Fibroblast of skin of scalp (primary cell): ENCODE data around the gene SAMD4B.
"Not testable (repeated sequence)": the region's sequence is repeated elsewhere in the genome, so short reads cannot be mapped to it uniquely, and the experiment has no call there.

Experiments
- DNase-seq: peaks from one replicate; pipeline ENCODE4 v3.0.0-alpha.2; 2013

SAMD4B gene

GRCh38 chr19:39334444-39334976 lies 7.7 kb upstream of the SAMD4B start:
- DNase-seq, result no peak

DNA sequence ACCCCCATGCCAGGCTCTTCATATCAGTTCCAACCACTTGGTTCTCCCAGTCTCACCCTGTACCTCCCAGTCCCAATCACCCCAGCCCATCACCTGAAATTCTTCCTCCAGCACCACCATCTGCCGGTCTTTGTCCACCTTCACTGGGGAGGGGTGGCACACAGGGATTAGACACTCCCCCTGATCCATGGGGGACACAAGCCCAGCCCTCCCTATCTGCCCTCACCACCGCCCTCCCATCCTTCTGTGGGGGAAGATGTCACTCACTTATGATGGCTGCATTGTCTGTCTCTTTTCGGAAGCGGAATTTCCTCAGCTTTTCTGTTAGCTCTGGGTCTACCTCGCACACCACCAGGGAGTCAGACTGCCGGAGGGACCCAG lies 7.1 kb upstream of the SAMD4B start:
- DNase-seq, result no peak

GRCh38 chr19:39336483-39336882 lies 5.7 kb upstream of the SAMD4B start:
- DNase-seq, result no peak

DNA sequence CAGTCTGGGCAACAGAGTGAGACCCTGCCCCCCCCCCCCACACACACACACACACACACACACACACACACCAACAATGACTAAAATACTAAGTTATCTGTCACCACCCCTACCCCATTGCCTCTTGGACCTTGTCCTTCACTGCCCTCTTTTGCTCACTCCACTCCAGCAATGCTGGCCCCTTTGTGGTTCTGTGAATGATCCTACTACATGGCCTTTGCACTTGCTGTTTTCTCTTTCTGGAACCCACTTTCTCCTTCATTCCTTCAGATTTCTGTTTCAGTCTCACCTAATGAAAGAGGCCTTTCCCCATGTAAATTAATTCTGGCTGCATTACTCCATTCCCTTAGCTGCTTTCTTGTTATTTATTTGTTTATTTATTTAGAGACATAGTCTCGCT lies 2.5 kb upstream of the SAMD4B start:
- no peak for DNase-seq

GRCh38 chr19:39340156-39340555 lies 2.1 kb upstream of the SAMD4B start:
- DNase-seq, result not testable (repeated sequence)

GRCh38 chr19:39341129-39341718 lies 997 bp upstream of the SAMD4B start:
- no peak for DNase-seq

DNA sequence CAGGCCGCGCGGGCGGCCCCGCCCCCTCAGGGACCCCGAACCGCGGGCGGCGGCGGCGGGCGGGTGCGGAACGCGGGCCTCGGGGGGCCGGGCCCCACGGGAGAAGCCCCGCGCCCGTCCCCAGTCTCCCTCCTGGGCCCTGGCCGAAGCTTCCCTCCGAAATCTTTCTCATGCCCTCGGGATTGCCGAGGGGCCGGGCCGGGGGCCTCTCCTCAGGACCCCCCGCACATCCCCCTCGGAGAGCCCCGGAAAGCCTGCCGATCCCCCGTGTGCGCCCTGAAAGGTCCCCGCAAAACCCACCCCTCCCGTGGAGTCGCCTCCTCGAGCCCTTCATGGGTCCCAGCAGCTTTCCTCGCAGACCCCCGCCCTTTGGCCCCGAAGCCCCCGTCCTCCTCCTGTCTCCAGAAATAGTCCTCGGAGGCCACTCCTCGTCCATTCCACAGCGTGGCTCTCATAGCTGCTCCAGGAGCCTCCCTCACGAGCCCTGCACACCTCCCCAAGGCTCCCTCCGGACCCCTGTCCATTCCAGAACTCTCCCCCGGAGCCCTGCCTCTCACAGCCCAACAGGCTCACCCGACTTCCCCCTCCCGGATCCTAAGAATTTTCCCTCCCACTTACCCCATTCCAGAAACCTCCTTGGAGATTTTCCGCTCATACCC lies 555 bp downstream of the SAMD4B start:
- DNase-seq, result peak; percentile 14

- no peak for DNase-seq
These were observed 3.7 kb downstream of the SAMD4B start for GRCh38 chr19:39345956-39346355.

- peak; percentile 24 for DNase-seq
These were observed 5.3 kb downstream of the SAMD4B start for GRCh38 chr19:39347332-39348164.

DNA sequence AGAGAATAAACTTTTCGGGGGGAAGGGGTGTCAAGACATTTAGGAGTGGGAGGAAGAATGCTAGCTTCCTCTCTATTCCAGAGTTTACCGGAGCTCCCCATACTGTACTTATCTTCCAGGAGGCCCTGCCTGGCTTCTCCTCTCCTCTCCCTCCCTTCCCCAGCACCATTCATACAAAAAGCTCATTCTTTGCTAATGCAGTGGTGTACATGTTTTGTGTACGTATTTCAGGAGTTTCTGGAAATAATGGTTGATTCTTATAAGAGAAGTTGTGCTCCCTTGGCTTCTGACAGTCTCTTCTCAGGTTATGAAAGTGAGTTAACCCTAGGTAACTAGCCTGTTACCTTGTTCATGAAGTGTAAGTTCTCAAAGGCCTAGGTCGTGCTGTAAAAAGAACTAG lies 7.1 kb downstream of the SAMD4B start:
- no peak for DNase-seq

DNA sequence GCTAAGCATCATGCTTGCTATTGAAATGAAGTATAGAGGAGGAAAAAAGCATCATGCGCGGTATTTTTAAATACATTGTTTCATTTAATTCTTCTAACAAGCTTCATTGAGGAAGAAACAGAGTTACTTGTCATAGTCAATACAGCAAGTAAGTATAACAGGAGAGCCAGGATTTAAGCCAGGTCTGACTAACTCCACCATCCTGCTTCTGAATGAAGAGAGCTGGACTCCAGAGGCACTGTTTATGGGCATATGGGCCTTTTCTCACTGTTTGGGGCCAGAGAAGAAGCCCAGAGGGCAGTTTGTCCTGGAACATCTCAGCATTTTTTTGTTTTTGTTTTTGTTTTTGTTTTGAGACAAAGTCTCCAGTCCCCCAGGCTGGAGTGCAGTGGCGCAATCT lies 7.9 kb downstream of the SAMD4B start:
- DNase-seq, result no peak

DNA sequence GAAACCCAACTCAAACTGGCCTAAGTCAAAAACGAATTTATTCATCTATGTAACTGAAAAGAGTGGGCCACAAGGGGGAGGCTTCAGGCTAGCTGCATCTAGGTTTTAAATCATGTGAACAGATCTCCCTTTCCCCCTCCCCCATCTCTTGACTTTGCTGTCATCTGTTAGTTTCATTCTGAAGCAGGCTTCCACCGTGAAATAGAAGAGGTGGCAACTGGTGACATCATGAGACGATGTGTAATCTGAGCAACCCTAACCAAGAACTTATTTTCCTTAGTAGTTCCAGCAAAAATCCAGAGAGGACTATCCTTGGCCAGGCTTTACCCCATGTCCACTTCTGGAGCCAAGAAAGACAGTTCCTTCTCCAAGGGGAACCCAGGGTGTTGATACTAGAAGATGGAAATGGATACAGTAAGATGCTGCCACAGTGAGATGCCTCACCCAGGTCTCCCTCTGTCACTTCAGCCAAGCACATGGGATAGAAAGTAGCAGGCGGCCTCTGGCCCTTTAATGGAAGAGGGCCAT lies 9.4 kb downstream of the SAMD4B start:
- DNase-seq, result peak; percentile 38

DNA sequence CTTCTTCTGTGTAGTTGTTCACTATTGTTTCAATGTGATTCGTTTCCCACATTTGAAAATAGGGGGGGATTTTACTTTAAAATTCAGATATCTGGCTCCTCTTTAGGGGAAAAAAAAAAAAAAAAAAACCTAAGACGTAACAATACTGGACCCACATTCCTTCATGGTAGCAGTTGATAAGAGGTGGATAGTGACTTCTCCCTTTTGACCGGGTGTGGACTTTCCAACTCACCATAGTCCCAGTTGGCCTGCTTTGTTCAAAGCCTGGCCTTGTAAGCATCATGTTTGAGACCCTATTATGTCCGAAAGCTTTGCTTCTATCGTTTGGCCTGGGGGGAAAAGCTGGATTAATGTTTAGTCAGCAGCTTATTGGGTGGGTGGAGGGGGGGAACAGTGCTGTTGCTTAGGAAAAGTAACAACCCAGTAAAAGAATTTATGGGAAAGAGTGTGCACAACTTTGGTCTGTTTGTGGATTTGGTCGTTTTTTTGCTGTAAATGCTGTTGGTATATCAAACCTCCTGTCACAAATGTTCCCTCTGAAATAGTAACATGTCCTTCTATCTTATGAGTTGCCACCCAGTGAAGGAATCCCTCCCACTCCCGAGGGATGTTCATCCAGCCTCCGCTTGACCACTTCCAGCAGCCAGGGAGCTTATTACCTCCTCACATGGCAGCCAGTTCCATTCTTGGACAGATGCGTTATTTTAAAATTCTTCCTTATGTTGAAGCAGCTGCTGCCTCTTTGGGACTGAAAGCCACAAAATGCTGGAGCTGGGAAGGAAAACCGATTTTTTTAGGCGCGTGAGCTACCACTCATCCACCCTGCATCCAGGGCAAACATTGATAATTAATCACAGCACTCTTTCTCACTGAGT lies 10.4 kb downstream of the SAMD4B start:
- DNase-seq, result peak; percentile 54

DNA sequence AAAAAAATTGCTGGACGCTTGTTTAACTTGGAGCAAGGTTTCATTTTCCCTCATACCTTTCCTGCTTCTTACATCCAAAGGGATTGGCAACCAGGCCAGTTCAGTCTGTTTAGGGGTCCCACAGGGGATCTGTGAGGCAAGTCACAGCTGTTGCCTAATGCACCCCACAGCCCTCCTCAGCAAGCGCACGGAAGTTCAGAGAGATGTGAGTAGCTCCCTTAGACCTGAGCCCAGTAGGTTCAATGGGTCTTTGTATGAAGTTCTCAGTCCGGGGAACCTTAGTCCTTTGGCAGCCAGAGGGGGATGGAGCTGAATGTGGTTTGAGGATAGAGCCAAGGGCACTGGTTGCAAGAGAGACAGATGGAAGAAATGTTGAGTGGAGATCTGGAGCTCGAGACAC lies 13.0 kb downstream of the SAMD4B start:
- DNase-seq, result no peak

DNA sequence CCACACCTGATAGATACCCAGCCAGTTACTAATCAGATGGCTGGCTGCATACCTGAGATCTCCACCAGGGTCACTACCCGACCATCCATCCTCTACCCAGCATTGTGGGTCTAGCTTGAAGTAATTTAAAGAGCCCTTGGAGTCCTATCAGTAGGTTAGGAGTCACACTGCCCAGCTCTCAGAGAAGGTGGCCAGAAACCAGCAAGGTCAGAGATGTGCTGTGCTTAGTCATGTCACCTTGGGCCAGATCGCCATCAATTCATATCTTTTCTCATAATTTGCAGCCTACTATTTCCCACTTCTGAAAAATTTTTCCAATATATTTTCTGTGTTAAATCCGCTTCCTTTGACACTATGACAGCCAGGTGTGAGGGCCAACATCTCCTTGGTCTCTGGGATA lies 13.9 kb downstream of the SAMD4B start:
- no peak for DNase-seq

GRCh38 chr19:39356647-39357046 lies 14.4 kb downstream of the SAMD4B start:
- no peak for DNase-seq

GRCh38 chr19:39359026-39359425 lies 16.8 kb downstream of the SAMD4B start:
- no peak for DNase-seq

GRCh38 chr19:39360599-39360998 lies 18.4 kb downstream of the SAMD4B start:
- peak; percentile 13 for DNase-seq

DNA sequence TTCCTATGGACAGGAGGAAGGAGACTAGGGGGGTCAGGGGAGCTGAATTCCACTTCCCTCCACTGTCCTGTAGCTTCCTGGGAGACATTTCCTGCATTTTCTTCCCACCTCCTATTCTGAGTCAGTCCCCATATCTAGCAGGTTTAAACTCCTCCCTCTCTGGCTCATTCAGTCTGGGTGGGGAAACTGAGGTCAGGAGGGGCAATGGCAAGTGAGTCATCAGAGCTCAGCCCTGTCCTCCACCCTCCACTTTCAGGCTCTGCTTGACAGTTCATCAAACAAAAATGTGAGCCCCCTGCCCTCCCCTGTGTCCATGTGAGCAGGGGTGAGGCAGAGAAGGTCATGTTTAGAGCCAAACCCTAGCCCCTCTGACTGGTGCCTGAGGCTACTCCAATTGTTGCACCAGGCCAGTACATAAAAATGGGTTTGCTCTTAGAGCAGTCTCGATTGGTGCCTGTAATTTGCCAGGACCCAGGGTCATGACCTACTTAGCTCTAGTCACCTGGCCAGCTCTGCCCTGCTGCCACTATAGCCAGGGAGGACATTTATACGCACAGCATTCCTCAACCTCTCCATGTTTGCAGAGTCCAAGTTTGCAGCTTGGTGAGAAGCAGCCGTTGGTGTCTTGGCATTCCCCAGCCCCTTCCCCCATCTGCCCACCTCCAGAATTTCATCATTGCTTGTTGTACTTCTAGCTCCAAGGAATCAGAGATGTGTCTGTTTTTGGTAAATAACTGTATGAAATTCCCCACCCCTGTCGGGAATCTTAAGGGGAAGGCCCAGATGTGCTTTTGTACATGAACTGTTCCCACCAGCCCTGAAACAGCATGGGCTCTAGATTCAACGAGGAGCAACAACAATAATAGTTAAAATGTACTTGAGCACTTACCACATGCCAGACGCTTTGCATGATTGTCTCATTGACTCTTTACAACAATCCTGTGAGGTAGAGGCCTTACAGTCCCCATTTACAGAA lies 20.7 kb downstream of the SAMD4B start:
- DNase-seq, result peak; percentile 56

DNA sequence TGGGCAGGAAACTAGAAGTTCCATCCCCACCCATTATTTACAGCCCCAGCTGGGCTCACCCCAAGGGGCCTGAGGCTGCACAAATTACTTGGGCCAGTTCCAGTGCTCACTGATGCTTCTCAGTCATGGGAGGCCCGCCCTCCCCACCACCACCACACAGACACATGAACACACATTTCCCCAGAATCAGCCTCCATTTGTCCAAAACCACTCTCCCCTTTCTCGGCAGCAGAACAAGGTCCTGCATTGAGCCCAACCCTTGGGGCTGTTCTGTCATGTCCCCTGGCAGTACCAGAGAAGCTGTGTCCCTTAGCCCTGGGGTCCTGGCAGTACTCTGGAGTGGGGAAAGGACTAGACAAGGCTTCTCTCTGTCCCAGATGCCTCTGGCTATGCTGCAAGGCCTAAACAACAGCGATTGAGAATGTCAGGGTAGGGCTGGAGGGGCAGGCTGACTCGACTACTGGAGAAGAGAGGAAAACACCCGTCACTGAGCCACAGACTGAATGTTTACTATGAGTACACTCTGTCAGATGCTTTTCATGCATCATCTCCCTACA lies 21.8 kb downstream of the SAMD4B start:
- DNase-seq, result peak; percentile 53

GRCh38 chr19:39365531-39365930 lies 23.3 kb downstream of the SAMD4B start:
- no peak for DNase-seq
